CD8-positive, alpha-beta memory T cell (primary cell): ENCODE data around the gene C22orf42. TPM values are rescaled to one million over a fixed set of nuclear protein-coding genes. Genes with fewer than 3 reads are reported as not detected.

Experiments
- polyA plus RNA-seq: library from polyadenylated mRNA; unstranded; fragments of 300-500 nt; fragmentation: Illumina TruSeq; gene quantifications from one replicate; pipeline ENCODE4 v1.2.3, GENCODE V29; 2021
- total RNA-seq, 2 experiments: library from RNA; stranded (reverse); gene quantifications; one replicate each; pipeline ENCODE4 v1.2.3, GENCODE V29; 2021

Gene C22orf42
- total and polyA plus RNA-seq, 3 experiments from 2014 or later = not detected

Other genes with a start within 250 kb of the C22orf42 start
- 100 to 1,000 TPM; 185 to 198 TPM for gene YWHAH, start 214.8 kb downstream of the C22orf42 start, total RNA-seq
- 113 TPM for gene YWHAH, start 214.8 kb downstream of the C22orf42 start, polyA plus RNA-seq
- not detected for gene SLC5A1, start 116.0 kb downstream of the C22orf42 start, total RNA-seq
- not detected for gene SLC5A1, start 116.0 kb downstream of the C22orf42 start, polyA plus RNA-seq
- gene RFPL2, start 45.8 kb upstream of the C22orf42 start, total RNA-seq = not detected
- gene RFPL2, start 45.8 kb upstream of the C22orf42 start, polyA plus RNA-seq = 1.9 TPM
- not detected for gene SLC5A4, start 96.0 kb upstream of the C22orf42 start, total RNA-seq
- not detected for gene SLC5A4, start 96.0 kb upstream of the C22orf42 start, polyA plus RNA-seq
- gene RFPL3, start 198.6 kb upstream of the C22orf42 start, total RNA-seq = not detected
- not detected for gene RFPL3, start 198.6 kb upstream of the C22orf42 start, polyA plus RNA-seq